ENCODE results near the gene LIPT2. TPM values are rescaled to one million over a fixed set of nuclear protein-coding genes. Genes with fewer than 3 reads are reported as not detected.

The LIPT2 gene
- total RNA-seq, 1 donor from 2014 or later = 1.9 TPM

DNA sequence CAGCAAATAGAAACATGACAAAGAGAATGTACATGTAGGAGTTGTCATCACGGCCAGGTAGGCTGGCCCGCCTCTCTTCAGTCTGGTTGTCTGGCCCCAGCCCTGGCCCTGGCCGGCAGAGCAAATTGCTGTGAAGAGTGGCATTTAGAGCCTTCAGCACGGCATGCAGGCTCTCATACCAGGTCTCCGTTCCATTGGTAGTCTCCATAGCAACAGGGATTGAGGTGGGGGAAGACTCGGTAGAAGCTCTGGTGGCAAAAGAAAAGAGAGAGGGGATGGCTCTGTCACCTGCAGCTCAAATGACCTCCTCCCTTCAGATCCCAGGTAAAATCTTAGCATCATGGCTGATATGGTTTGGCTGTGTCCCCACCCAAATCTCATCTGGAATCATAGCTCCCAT is 36.2 kb downstream of the LIPT2 start:
- H3K27me3 ChIP-seq (ENCODE audit: control insufficient read depth, insufficient read depth, low read length) = no peaks in the 10 kb centered on the region
- no peak for DNase-seq (ENCODE audit: low read depth)
- H3K36me3 ChIP-seq (ENCODE audit: control insufficient read depth, insufficient read depth, low read length) = no peaks in the 10 kb centered on the region
- no peak overlapping the region for H3K4me3 ChIP-seq (ENCODE audit: low read depth, low read length)
- TF ChIP-seq, protein P1, sequence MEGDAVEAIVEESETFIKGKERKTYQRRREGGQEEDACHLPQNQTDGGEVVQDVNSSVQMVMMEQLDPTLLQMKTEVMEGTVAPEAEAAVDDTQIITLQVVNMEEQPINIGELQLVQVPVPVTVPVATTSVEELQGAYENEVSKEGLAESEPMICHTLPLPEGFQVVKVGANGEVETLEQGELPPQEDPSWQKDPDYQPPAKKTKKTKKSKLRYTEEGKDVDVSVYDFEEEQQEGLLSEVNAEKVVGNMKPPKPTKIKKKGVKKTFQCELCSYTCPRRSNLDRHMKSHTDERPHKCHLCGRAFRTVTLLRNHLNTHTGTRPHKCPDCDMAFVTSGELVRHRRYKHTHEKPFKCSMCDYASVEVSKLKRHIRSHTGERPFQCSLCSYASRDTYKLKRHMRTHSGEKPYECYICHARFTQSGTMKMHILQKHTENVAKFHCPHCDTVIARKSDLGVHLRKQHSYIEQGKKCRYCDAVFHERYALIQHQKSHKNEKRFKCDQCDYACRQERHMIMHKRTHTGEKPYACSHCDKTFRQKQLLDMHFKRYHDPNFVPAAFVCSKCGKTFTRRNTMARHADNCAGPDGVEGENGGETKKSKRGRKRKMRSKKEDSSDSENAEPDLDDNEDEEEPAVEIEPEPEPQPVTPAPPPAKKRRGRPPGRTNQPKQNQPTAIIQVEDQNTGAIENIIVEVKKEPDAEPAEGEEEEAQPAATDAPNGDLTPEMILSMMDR (IDR thresholded peaks at IDR 0.05; ENCODE audit: insufficient read depth, low read length, poor library complexity, severe bottlenecking) = no peak

DNA sequence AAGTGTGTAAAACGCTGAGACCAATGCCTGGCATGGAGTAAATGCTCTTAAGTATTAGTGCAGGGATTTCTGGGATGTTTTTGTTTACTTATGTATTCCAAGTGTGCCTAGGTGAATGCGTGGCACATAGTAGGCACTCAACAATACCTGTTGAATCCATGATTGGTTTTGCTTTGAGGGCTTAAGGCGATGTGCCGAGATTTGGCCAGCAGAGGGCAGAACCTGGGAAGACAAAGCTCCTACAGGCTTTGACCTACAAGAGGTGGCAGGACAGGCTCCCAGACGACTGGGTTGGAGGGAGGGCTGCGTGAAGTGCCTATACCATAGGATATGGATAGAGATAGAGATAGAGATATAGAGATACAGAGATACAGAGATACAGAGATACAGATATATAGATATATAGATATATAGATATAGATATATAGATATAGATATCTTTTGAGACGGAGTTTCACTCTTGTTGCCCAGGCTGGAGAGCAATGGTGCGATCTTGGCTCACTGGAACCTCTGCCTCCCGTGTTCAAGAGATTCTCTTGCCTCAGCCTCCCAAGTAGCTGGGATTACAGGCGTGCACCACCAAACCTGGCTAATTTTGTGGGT is 40.0 kb downstream of the LIPT2 start:
- Histone ChIP-seq H3K27me3 (ENCODE audit: control insufficient read depth, insufficient read depth, low read length) (no peaks in the 10 kb centered on the region), H3K4me3 (ENCODE audit: low read depth, low read length) (no peak overlapping the region), H3K36me3 (ENCODE audit: control insufficient read depth, insufficient read depth, low read length) (no peaks in the 10 kb centered on the region)
- TF ChIP-seq, protein P1 (IDR thresholded peaks at IDR 0.05; ENCODE audit: insufficient read depth, low read length, poor library complexity, severe bottlenecking) = peak; percentile 87
- DNase-seq (ENCODE audit: low read depth) = no peak

DNA sequence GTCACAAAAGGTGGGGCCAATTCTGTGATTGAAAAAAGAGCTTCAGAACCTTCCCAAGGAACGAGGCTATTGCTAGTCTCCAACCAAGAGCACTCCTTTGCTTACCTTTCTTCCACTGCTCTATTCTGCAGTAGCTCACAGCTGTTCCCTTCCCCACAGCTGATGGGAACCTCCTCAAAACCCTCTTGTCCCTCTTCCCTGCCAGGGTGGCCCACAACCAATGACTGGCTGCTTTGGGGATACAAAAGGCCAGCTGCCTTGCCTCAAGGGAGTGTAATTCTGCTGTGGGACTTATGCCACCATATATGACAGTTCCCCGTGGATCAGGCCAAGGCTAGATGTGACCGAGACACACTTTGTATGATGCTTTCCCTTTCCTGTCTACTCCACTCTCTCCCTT is 41.2 kb downstream of the LIPT2 start:
- Histone ChIP-seq H3K27me3 (ENCODE audit: control insufficient read depth, insufficient read depth, low read length) (no peaks in the 10 kb centered on the region), H3K36me3 (ENCODE audit: control insufficient read depth, insufficient read depth, low read length) (no peaks in the 10 kb centered on the region), H3K4me3 (ENCODE audit: low read depth, low read length) (no peak overlapping the region)
- DNase-seq (ENCODE audit: low read depth) = no peak
- TF ChIP-seq, protein P1 (IDR thresholded peaks at IDR 0.05; ENCODE audit: insufficient read depth, low read length, poor library complexity, severe bottlenecking) = no peak

DNA sequence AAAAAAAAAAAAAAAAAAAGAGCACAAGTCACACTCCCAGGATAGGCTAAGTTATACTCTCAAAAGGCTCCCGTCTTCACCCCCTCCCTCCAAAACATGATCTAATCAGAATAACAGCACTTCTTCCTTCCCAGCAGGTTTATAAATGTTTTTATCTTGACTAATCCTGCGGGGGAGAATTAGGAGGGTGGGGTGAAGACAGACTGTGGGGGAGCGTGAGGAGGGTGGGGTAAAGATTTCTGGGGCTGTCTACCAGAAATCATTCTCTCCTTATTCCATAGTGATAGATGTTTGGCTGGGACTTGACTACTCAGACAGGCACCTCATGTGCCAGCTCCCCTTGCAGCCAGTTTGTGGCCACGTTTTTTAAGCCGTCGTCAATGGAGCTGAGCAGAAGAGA is 43.2 kb downstream of the LIPT2 start:
- no peak overlapping the region for H3K4me3 ChIP-seq (ENCODE audit: low read depth, low read length)
- TF ChIP-seq, protein P1 (IDR thresholded peaks at IDR 0.05; ENCODE audit: insufficient read depth, low read length, poor library complexity, severe bottlenecking) = no peak
- no peaks in the 10 kb centered on the region for H3K27me3 ChIP-seq (ENCODE audit: control insufficient read depth, insufficient read depth, low read length)
- DNase-seq (ENCODE audit: low read depth) = no peak
- no peaks in the 10 kb centered on the region for H3K36me3 ChIP-seq (ENCODE audit: control insufficient read depth, insufficient read depth, low read length)

GRCh38 chr11:74449369-74449931 is 44.1 kb downstream of the LIPT2 start:
- DNase-seq (ENCODE audit: low read depth) = peak; percentile 43
- TF ChIP-seq, protein P1 (IDR thresholded peaks at IDR 0.05; ENCODE audit: insufficient read depth, low read length, poor library complexity, severe bottlenecking) = peak; percentile 71
- no peaks in the 10 kb centered on the region for H3K36me3 ChIP-seq (ENCODE audit: control insufficient read depth, insufficient read depth, low read length)
- no peaks in the 10 kb centered on the region for H3K27me3 ChIP-seq (ENCODE audit: control insufficient read depth, insufficient read depth, low read length)
- H3K4me3 ChIP-seq (ENCODE audit: low read depth, low read length) = no peak overlapping the region

GRCh38 chr11:74447720-74448119 is 45.8 kb downstream of the LIPT2 start:
- DNase-seq (ENCODE audit: low read depth) = no peak
- TF ChIP-seq, protein P1 (IDR thresholded peaks at IDR 0.05; ENCODE audit: insufficient read depth, low read length, poor library complexity, severe bottlenecking) = no peak

More at GRCh38 chr11:74447720-74448119, 45.8 kb downstream of the LIPT2 start:
- no peak overlapping the region for H3K4me3 ChIP-seq (ENCODE audit: low read depth, low read length)
- H3K27me3 ChIP-seq (ENCODE audit: control insufficient read depth, insufficient read depth, low read length) = no peaks in the 10 kb centered on the region
- H3K36me3 ChIP-seq (ENCODE audit: control insufficient read depth, insufficient read depth, low read length) = no peaks in the 10 kb centered on the region
